ENCODE data around the gene SCUBE2.

SCUBE2 gene

GRCh38 chr11:9074338-9075029 is 16.9 kb downstream of the SCUBE2 start:
- no peak for DNase-seq (ENCODE audit: low read depth)

- no peak for DNase-seq (ENCODE audit: low read depth)
Observed at GRCh38 chr11:9073466-9074225, 17.8 kb downstream of the SCUBE2 start.

GRCh38 chr11:9072626-9073176 is 18.7 kb downstream of the SCUBE2 start:
- no peak for DNase-seq (ENCODE audit: low read depth)

- DNase-seq (ENCODE audit: low read depth) = no peak
Observed at GRCh38 chr11:9071692-9072091, 19.7 kb downstream of the SCUBE2 start.

- no peak for DNase-seq (ENCODE audit: low read depth)
Observed at GRCh38 chr11:9070749-9071491, 20.5 kb downstream of the SCUBE2 start.

GRCh38 chr11:9069862-9070470 is 21.4 kb downstream of the SCUBE2 start:
- no peak for DNase-seq (ENCODE audit: low read depth)

- no peak for DNase-seq (ENCODE audit: low read depth)
Observed at GRCh38 chr11:9069256-9069655, 22.1 kb downstream of the SCUBE2 start.

- DNase-seq (ENCODE audit: low read depth) = no peak
Observed at GRCh38 chr11:9066433-9066925, 24.9 kb downstream of the SCUBE2 start.

GRCh38 chr11:9065607-9066432 is 25.6 kb downstream of the SCUBE2 start:
- DNase-seq (ENCODE audit: low read depth) = no peak

GRCh38 chr11:9061807-9062206 is 29.6 kb downstream of the SCUBE2 start:
- DNase-seq (ENCODE audit: low read depth) = no peak

GRCh38 chr11:9060700-9061111 is 30.7 kb downstream of the SCUBE2 start:
- no peak for DNase-seq (ENCODE audit: low read depth)

GRCh38 chr11:9059406-9059805 is 32.0 kb downstream of the SCUBE2 start:
- no peak for DNase-seq (ENCODE audit: low read depth)

- DNase-seq (ENCODE audit: low read depth) = no peak
Observed at GRCh38 chr11:9057888-9058287, 33.5 kb downstream of the SCUBE2 start.

- no peak for DNase-seq (ENCODE audit: low read depth)
Observed at GRCh38 chr11:9057007-9057406, 34.4 kb downstream of the SCUBE2 start.

GRCh38 chr11:9056467-9056866 is 34.9 kb downstream of the SCUBE2 start:
- no peak for DNase-seq (ENCODE audit: low read depth)

GRCh38 chr11:9053316-9054035 is 37.9 kb downstream of the SCUBE2 start:
- no peak for DNase-seq (ENCODE audit: low read depth)

GRCh38 chr11:9052316-9052715 is 39.1 kb downstream of the SCUBE2 start:
- DNase-seq (ENCODE audit: low read depth) = no peak

- no peak for DNase-seq (ENCODE audit: low read depth)
Observed at GRCh38 chr11:9049959-9050358, 41.4 kb downstream of the SCUBE2 start.

GRCh38 chr11:9047964-9048523 is 43.4 kb downstream of the SCUBE2 start:
- no peak for DNase-seq (ENCODE audit: low read depth)

- no peak for DNase-seq (ENCODE audit: low read depth)
Observed at GRCh38 chr11:9046481-9046880, 44.9 kb downstream of the SCUBE2 start.

Data from stimulated activated CD8-positive, alpha-beta memory T cell treated with anti-CD3 and anti-CD28 coated beads, Interleukin-12 subunit alpha, Interleukin-12 subunit beta, amount 100 ng/mL, for 1 hour (primary cell).